Endothelial cell of umbilical vein (primary cell): Measurements from ENCODE around the gene GDF2. TPM values are rescaled to one million over a fixed set of nuclear protein-coding genes. Genes with fewer than 3 reads are reported as not detected.

ENCODE experiments used
- BruUV-seq: library from RNA; stranded (reverse); fragments of 400-500 nt; replicated peaks from 2 replicates; lab custom pipeline; 2021; lab: Mats Ljungman, UMichigan
- CTCF ChIA-PET: fragments of 300-600, 350-600 bp; sonication (Branson Sonifier 250); formaldehyde crosslinking; loops from one replicate; lab custom pipeline; 2021; ENCODE audit warnings: antibody characterized with exemption, inconsistent platforms; lab: Charles Lee
- POLR2A ChIA-PET: fragments of 300-600, 350-600 bp; sonication (Branson Sonifier 250); formaldehyde crosslinking; loops from one replicate; lab custom pipeline; 2021; ENCODE audit warnings: antibody characterized with exemption, inconsistent platforms; lab: Charles Lee
- DNase-seq: peaks from one replicate; pipeline ENCODE4 v3.0.0-alpha.2; 2011; ENCODE audit warnings: low read depth, low spot score
- FAIRE-seq: peaks from 2 replicates; lab custom pipeline; 2011; peaks lifted over from hg19 to GRCh38; lab: Jason Lieb, UNC
- H2AFZ ChIP-seq: 2 replicates; pipeline ENCODE4 v1.6.0; 2012; ENCODE audit warnings: low read depth, low read length, control low read depth, inconsistent platforms
- H3K27ac ChIP-seq: 2 replicates; pipeline ENCODE4 v1.5.1; 2011; ENCODE audit warnings: low read depth, mild to moderate bottlenecking, control low read depth, low read length, moderate library complexity; ENCODE audit not compliant: insufficient read depth
- H3K27me3 ChIP-seq, 2 experiments: 2 replicates each; pipeline versions ENCODE4 v1.6.0 to v1.6.1; 2011; ENCODE audit warnings: low read length in 2 of 2, mixed read lengths in 1 of 2; ENCODE audit not compliant: control insufficient read depth in 2 of 2, insufficient read depth in 2 of 2
- H3K36me3 ChIP-seq, 2 experiments: 2 replicates in 1 of 2; 3 replicates in 1 of 2; pipeline ENCODE4 v1.5.1; 2011; ENCODE audit warnings: low read length in 2 of 2, mild to moderate bottlenecking in 1 of 2, moderate library complexity in 1 of 2; ENCODE audit not compliant: control insufficient read depth in 2 of 2, insufficient read depth in 2 of 2; ENCODE audit errors: extremely low read depth in 1 of 2
- H3K4me1 ChIP-seq: 3 replicates; pipeline ENCODE4 v1.5.1; 2011; ENCODE audit warnings: mild to moderate bottlenecking, low read length; ENCODE audit not compliant: control insufficient read depth, insufficient read depth; ENCODE audit errors: extremely low read depth
- H3K4me2 ChIP-seq: 2 replicates; pipeline ENCODE4 v1.6.1; 2011; ENCODE audit warnings: low read length, control low read depth, mixed read lengths; ENCODE audit not compliant: insufficient read depth
- H3K4me3 ChIP-seq, 3 experiments: fragments of 200-600 bp in 1 of 3; sonication (generic), shearing (Covaris generic) in 1 of 3; replicated peaks in 1 of 3; 2 replicates each; pipeline ENCODE4 v1.5.1; 2011 to 2016; ENCODE audit warnings: control low read depth in 3 of 3, low read length in 3 of 3, mild to moderate bottlenecking in 2 of 3, inconsistent platforms in 1 of 3, low read depth in 1 of 3, moderate library complexity in 1 of 3; ENCODE audit not compliant: insufficient read depth in 1 of 3
- H3K79me2 ChIP-seq: 2 replicates; pipeline ENCODE4 v1.6.0; 2012; ENCODE audit warnings: low read length, inconsistent platforms; ENCODE audit not compliant: control insufficient read depth, insufficient read depth
- H3K9ac ChIP-seq: replicated peaks from 2 replicates; pipeline ENCODE3; 2011; ENCODE audit warnings: low read length, control low read depth; ENCODE audit not compliant: insufficient read depth; ENCODE audit errors: extremely low read depth
- H3K9me1 ChIP-seq: replicated peaks from 3 replicates; pipeline ENCODE4 v1.6.0; 2011; ENCODE audit warnings: mild to moderate bottlenecking, low read length; ENCODE audit not compliant: control insufficient read depth, insufficient read depth; ENCODE audit errors: extremely low read depth
- H3K9me3 ChIP-seq: replicated peaks from 2 replicates; pipeline ENCODE4 v1.5.1; 2012; ENCODE audit warnings: low read length, inconsistent platforms; ENCODE audit not compliant: control insufficient read depth, insufficient read depth
- H4K20me1 ChIP-seq: replicated peaks from 2 replicates; pipeline ENCODE3; 2011; ENCODE audit warnings: mild to moderate bottlenecking, low read length; ENCODE audit not compliant: control insufficient read depth, insufficient read depth; ENCODE audit errors: extremely low read depth
- CTCF ChIP-seq, 2 donors: IDR thresholded peaks; 1 replicate in 1 of 2; 2 replicates in 1 of 2; pipeline ENCODE4 v1.5.1; 2011; ENCODE audit warnings: low read length in 2 of 2, mild to moderate bottlenecking in 2 of 2, moderate library complexity in 2 of 2, control low read depth in 1 of 2, inconsistent platforms in 1 of 2, low read depth in 1 of 2; ENCODE audit not compliant: insufficient read depth in 1 of 2; ENCODE audit errors: extremely low read depth in 1 of 2
- EZH2 ChIP-seq: IDR thresholded peaks from 2 replicates; pipeline ENCODE4 v1.6.1; 2012; ENCODE audit warnings: borderline replicate concordance, low read depth, mild to moderate bottlenecking, moderate library complexity, low read length, inconsistent platforms; ENCODE audit not compliant: severe bottlenecking
- FOS ChIP-seq: IDR thresholded peaks from 2 replicates; pipeline ENCODE4 v1.6.1; 2011; ENCODE audit warnings: mild to moderate bottlenecking, low read length, moderate library complexity, borderline replicate concordance; ENCODE audit not compliant: insufficient read depth
- GATA2 ChIP-seq: IDR thresholded peaks from 2 replicates; pipeline ENCODE4 v1.7.0; 2011; ENCODE audit warnings: low read depth, mild to moderate bottlenecking, moderate library complexity, mixed read lengths, low read length; ENCODE audit not compliant: insufficient read length, insufficient read depth
- JUN ChIP-seq: IDR thresholded peaks from 2 replicates; pipeline ENCODE4 v1.6.1; 2011; ENCODE audit warnings: borderline replicate concordance, low read depth; ENCODE audit not compliant: insufficient read length, insufficient read depth
- MAX ChIP-seq: IDR thresholded peaks from 2 replicates; pipeline ENCODE4 v1.6.1; 2011; ENCODE audit not compliant: insufficient read depth, insufficient read length
- MYC ChIP-seq: IDR thresholded peaks from one replicate; pipeline ENCODE4 v1.6.1; 2011; ENCODE audit warnings: mild to moderate bottlenecking, low read depth, low read length
- POLR2A ChIP-seq: IDR thresholded peaks from 2 replicates; pipeline ENCODE4 v1.6.1; 2012; ENCODE audit warnings: low read depth, mild to moderate bottlenecking, control low read depth, low read length
- POLR2AphosphoS5 ChIP-seq: IDR thresholded peaks from 2 replicates; pipeline ENCODE4 v1.6.1; 2012; ENCODE audit warnings: low read depth, mild to moderate bottlenecking, control low read depth, low read length, moderate library complexity; ENCODE audit not compliant: insufficient read depth
- dilution Hi-C: fragments of 300-500 bp; cut with MboI; formaldehyde crosslinking; loops from one replicate; pipeline ENCODE4 v1.15.0; 2019; ENCODE audit warnings: low sequenced_read_pairs; ENCODE audit not compliant: extremely low pct_ligation_motif_present
- intact Hi-C: fragments of 100-400 bp; cut with micrococcal nuclease; formaldehyde crosslinking; loops from one replicate; pipeline ENCODE4 v1.10.0; 2022
- polyA plus RNA-seq, 4 experiments: library from polyadenylated mRNA; depleted of rRNA in 3 of 4; stranded (reverse) in 3 of 4; unstranded in 1 of 4; fragments of >200 nt; gene quantifications; 2 replicates each; pipeline versions ENCODE4 v1.2.1 to v1.2.3, GENCODE V29; 2011 to 2012; ENCODE audit warnings: missing spikeins in 1 of 4
- total RNA-seq: library from RNA; stranded (reverse); gene quantifications from 2 replicates; pipeline ENCODE4 v1.2.3, GENCODE V29; 2021

GDF2 gene
- total and polyA plus RNA-seq, 2 donors (not counting 3 experiments of a cell fraction or from before 2014, with no cell fraction given), result not detected

- ChIA-PET CTCF (no interaction called here), POLR2A (no interaction called here)
- Histone ChIP-seq H3K79me2 (no peaks in the 10 kb centered on the region), H2AFZ (no peak overlapping the region), H4K20me1 (no peaks in the 10 kb centered on the region), H3K4me2 (no peak overlapping the region), H3K4me3 (no peak overlapping the region), H3K27me3 (no peaks in the 10 kb centered on the region), H3K9ac (no peak overlapping the region), H3K9me3 (no peaks in the 10 kb centered on the region), H3K27ac (no peak overlapping the region), H3K4me1 (no peaks in the 10 kb centered on the region), H3K9me1 (no peaks in the 10 kb centered on the region), H3K36me3 (no peaks in the 10 kb centered on the region)
- intact Hi-C loops (no loop called here), dilution Hi-C loops (no loop called here)
- no peak for DNase-seq
- TF ChIP-seq MYC (no peak), FOS (no peak), MAX (no peak), POLR2A (no peak), EZH2 (no peak), POLR2AphosphoS5 (no peak), GATA2 (no peak), CTCF (IDR thresholded peaks at IDR 0.05; ENCODE audit: extremely low read depth in 1 of 2, insufficient read depth in 1 of 2, low read depth in 1 of 2, low read length in 2 of 2) (no peak), JUN (no peak)
- no peak for FAIRE-seq
- no TSS peak for BruUV-seq
These were observed 34.5 kb downstream of the GDF2 start for GRCh38 chr10:47356708-47357107.
